ENCODE data around the gene ANKRD11.

The ANKRD11 gene

GRCh38 chr16:89409161-89409711, 81.1 kb downstream of the ANKRD11 start:
- H3K4me3 ChIP-seq (replicated peaks; ENCODE audit: low read depth, low read length): no peak overlapping the region
- TF ChIP-seq CTCF (IDR thresholded peaks at IDR 0.05; ENCODE audit: low read depth, low read length, missing control alignments): no peak
- no peak for DNase-seq (ENCODE audit: extremely low read depth, low read depth)

GRCh38 chr16:89408315-89408714, 82.0 kb downstream of the ANKRD11 start:
- no peak for DNase-seq (ENCODE audit: extremely low read depth, low read depth)
- H3K4me3 ChIP-seq (replicated peaks; ENCODE audit: low read depth, low read length): no peak overlapping the region
- TF ChIP-seq CTCF (IDR thresholded peaks at IDR 0.05; ENCODE audit: low read depth, low read length, missing control alignments): no peak

DNA sequence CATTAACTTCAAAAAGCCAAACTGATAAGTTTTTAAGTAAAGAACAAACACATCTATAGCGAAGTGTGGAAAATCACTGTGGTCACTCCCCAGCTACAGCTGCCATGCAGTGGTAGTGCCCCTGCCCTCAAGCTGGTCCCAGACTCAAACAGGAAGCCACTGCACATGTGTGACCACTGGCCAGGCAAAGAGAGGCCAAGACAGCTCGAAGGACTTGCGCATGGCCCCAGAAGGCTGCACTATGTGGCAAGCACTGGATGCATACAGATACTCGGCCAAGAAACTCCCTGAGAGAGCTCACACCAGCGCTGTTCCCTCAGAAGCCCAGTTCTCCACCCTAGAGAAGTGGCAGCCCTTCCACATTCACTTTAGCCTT, 82.4 kb downstream of the ANKRD11 start:
- DNase-seq (ENCODE audit: extremely low read depth, low read depth): no peak
- TF ChIP-seq CTCF (IDR thresholded peaks at IDR 0.05; ENCODE audit: low read depth, low read length, missing control alignments): no peak
- H3K4me3 ChIP-seq (replicated peaks; ENCODE audit: low read depth, low read length): no peak overlapping the region

DNA sequence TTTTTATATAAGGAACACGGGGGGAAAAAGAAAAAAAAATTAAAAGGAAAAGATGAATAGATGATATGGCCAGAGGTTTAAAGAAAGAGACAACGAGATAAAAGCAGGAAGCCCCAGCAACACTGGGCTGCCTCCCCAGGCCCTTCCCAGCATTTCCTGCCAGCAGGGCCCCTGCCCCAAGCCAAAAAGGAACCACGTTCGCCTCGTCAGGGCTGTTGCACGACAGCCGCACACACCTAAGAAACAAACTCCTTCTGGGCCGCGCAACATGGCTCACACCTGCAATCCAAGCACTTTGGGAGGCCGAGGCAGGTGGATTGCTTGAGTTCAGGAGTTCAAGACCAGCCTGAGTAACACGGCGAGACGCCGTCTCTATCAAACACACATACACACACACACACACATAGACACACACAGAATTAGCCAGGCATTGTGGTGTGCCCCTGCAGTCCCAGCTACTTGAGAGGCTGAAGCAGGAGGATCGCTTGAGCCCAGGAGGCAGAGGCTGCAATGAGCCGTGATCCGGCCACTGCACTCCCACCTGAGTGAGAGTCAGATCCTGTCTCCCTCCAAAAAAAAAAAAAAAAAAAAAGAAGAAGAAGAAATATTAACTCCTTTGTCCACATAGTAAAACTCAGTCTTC, 83.0 kb downstream of the ANKRD11 start:
- no peak for TF ChIP-seq CTCF (IDR thresholded peaks at IDR 0.05; ENCODE audit: low read depth, low read length, missing control alignments)
- no peak for DNase-seq (ENCODE audit: extremely low read depth, low read depth)
- H3K4me3 ChIP-seq (replicated peaks; ENCODE audit: low read depth, low read length): no peak overlapping the region

GRCh38 chr16:89406277-89406888, 84.0 kb downstream of the ANKRD11 start:
- TF ChIP-seq CTCF (IDR thresholded peaks at IDR 0.05; ENCODE audit: low read depth, low read length, missing control alignments): no peak
- DNase-seq (ENCODE audit: extremely low read depth, low read depth): no peak
- no peak overlapping the region for H3K4me3 ChIP-seq (replicated peaks; ENCODE audit: low read depth, low read length)

DNA sequence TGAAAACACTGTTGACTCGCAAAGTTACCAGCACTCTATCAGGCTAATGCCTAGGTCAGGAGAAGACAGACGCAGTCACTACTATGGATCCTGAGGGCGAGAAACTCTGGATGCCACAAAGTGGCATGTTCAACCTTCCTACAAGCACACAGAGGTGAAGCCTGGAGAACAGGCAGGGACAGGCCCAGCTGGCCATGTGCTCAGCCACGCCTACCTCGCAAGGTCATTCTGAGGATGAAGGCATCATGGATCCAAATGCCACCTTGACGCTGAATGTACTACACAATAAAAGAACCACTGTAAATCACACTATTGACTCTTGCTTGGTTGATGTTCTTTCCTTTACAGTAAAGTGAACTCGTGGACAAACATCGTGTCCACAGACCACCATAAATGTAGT, 85.8 kb downstream of the ANKRD11 start:
- no peak for DNase-seq (ENCODE audit: extremely low read depth, low read depth)
- no peak for TF ChIP-seq CTCF (IDR thresholded peaks at IDR 0.05; ENCODE audit: low read depth, low read length, missing control alignments)
- H3K4me3 ChIP-seq (replicated peaks; ENCODE audit: low read depth, low read length): no peak overlapping the region
